Keratinocyte (primary cell): ENCODE measurements around the gene IL31RA. TPM values are rescaled to one million over a fixed set of nuclear protein-coding genes. Genes with fewer than 3 reads are reported as not detected.

Source experiments
- DNase-seq: peaks from one replicate; pipeline ENCODE4 v3.0.0-alpha.2; 2011; ENCODE audit warnings: low read depth, missing footprints, low spot score
- FAIRE-seq: peaks from 2 replicates; lab custom pipeline; 2011; peaks lifted over from hg19 to GRCh38; lab: Jason Lieb, UNC
- H2AFZ ChIP-seq: 2 replicates; pipeline ENCODE4 v1.6.0; 2012; ENCODE audit warnings: low read length, control low read depth, inconsistent platforms; ENCODE audit not compliant: control insufficient read depth
- H3K27ac ChIP-seq: 2 replicates; pipeline ENCODE4 v1.5.1; 2011; ENCODE audit warnings: low read length; ENCODE audit not compliant: control insufficient read depth, insufficient read depth
- H3K27me3 ChIP-seq: 3 replicates; pipeline ENCODE4 v1.6.0; 2011; ENCODE audit warnings: low read length; ENCODE audit not compliant: control insufficient read depth, insufficient read depth; ENCODE audit errors: extremely low read depth
- H3K36me3 ChIP-seq, 2 experiments: 2 replicates in 1 of 2; 3 replicates in 1 of 2; pipeline ENCODE4 v1.5.1; 2011; ENCODE audit warnings: low read length in 2 of 2, mild to moderate bottlenecking in 1 of 2; ENCODE audit not compliant: control insufficient read depth in 2 of 2, insufficient read depth in 2 of 2; ENCODE audit errors: extremely low read depth in 1 of 2
- H3K4me1 ChIP-seq: 3 replicates; pipeline ENCODE4 v1.5.1; 2011; ENCODE audit warnings: low read length; ENCODE audit not compliant: control insufficient read depth, insufficient read depth; ENCODE audit errors: extremely low read depth
- H3K4me2 ChIP-seq: 3 replicates; pipeline ENCODE4 v1.6.0; 2011; ENCODE audit warnings: low read depth, low read length; ENCODE audit not compliant: control insufficient read depth, insufficient read depth; ENCODE audit errors: extremely low read depth
- H3K4me3 ChIP-seq, 3 experiments: fragments of 200-600 bp in 1 of 3; sonication (generic) in 1 of 3; 2 replicates in 2 of 3; 3 replicates in 1 of 3; pipeline ENCODE4 v1.5.1; 2011 to 2016; ENCODE audit warnings: low read length in 3 of 3, mild to moderate bottlenecking in 3 of 3, control low read depth in 2 of 3, inconsistent platforms in 1 of 3, low read depth in 1 of 3, mixed read lengths in 1 of 3, mixed run types in 1 of 3, moderate library complexity in 1 of 3; ENCODE audit not compliant: control insufficient read depth in 2 of 3, insufficient read depth in 2 of 3; ENCODE audit errors: extremely low read depth in 1 of 3
- H3K79me2 ChIP-seq: 2 replicates; pipeline ENCODE4 v1.6.0; 2012; ENCODE audit warnings: low read length; ENCODE audit not compliant: control insufficient read depth, insufficient read depth
- H3K9ac ChIP-seq: 3 replicates; pipeline ENCODE4 v1.6.0; 2011; ENCODE audit warnings: low read length; ENCODE audit not compliant: control insufficient read depth, insufficient read depth; ENCODE audit errors: extremely low read depth
- H3K9me1 ChIP-seq: 3 replicates; pipeline ENCODE4 v1.6.0; 2011; ENCODE audit warnings: low read length; ENCODE audit not compliant: control insufficient read depth, insufficient read depth; ENCODE audit errors: extremely low read depth
- H3K9me3 ChIP-seq: 2 replicates; pipeline ENCODE4 v1.5.1; 2012; ENCODE audit warnings: low read depth, low read length; ENCODE audit not compliant: control insufficient read depth
- H4K20me1 ChIP-seq: 3 replicates; pipeline ENCODE4 v1.6.0; 2011; ENCODE audit warnings: low read length; ENCODE audit not compliant: control insufficient read depth, insufficient read depth; ENCODE audit errors: extremely low read depth
- CTCF ChIP-seq, 3 experiments: IDR thresholded peaks in 1 of 3; conservative IDR thresholded peaks in 1 of 3; optimal IDR thresholded peaks in 1 of 3; 2 replicates in 2 of 3; 3 replicates in 1 of 3; pipeline versions ENCODE3 to v1.5.1; 2011; ENCODE audit warnings: low read length in 3 of 3, mild to moderate bottlenecking in 3 of 3, moderate library complexity in 2 of 3, control low read depth in 1 of 3, inconsistent platforms in 1 of 3; ENCODE audit not compliant: insufficient read depth in 2 of 3; ENCODE audit errors: extremely low read depth in 1 of 3
- EZH2 ChIP-seq: IDR thresholded peaks from one replicate; pipeline ENCODE4 v1.6.1; 2012; ENCODE audit warnings: inconsistent platforms, mild to moderate bottlenecking, low read length, moderate library complexity
- dilution Hi-C: fragments of 300-500 bp; cut with MboI; formaldehyde crosslinking; loops from one replicate; pipeline ENCODE4 v1.7.0; 2020; ENCODE audit warnings: low sequenced_read_pairs; ENCODE audit not compliant: extremely low pct_ligation_motif_present
- polyA plus RNA-seq, 5 experiments: library from polyadenylated mRNA; depleted of rRNA in 3 of 5; stranded (reverse) in 3 of 5; stranded (forward) in 1 of 5; unstranded in 1 of 5; fragments of >200 nt; gene quantifications; 1 replicate in 1 of 5; 2 replicates in 3 of 5; 3 replicates in 1 of 5; pipeline versions ENCODE4 v1.2.1 to v1.2.3, GENCODE V29; 2011 to 2012; ENCODE audit warnings: missing spikeins in 2 of 5, low read depth in 1 of 5, low replicate concordance in 1 of 5

IL31RA gene
- polyA plus RNA-seq, 1 donor (not counting 4 experiments of a cell fraction or from before 2014, with no cell fraction given): 6.0 TPM

- Histone ChIP-seq H3K9me3 (no peaks in the 10 kb centered on the region), H4K20me1 (no peaks in the 10 kb centered on the region), H3K9me1 (no peaks in the 10 kb centered on the region), H2AFZ (no peak overlapping the region), H3K36me3 (peaks cover 1 to 5% of the 10 kb centered on the region in 2 experiments), H3K4me2 (no peak overlapping the region), H3K27ac (no peak overlapping the region), H3K4me1 (no peaks in the 10 kb centered on the region), H3K9ac (no peak overlapping the region), H3K4me3 (no peak overlapping the region), H3K27me3 (no peaks in the 10 kb centered on the region), H3K79me2 (no peaks in the 10 kb centered on the region)
- dilution Hi-C loops: no loop called here
- FAIRE-seq: no peak
- TF ChIP-seq EZH2 (no peak), CTCF (optimal IDR thresholded peaks at IDR 0.05 in 1 of 3, IDR thresholded peaks at IDR 0.05 in 1 of 3, conservative IDR thresholded peaks at IDR 0.05 in 1 of 3; ENCODE audit: extremely low read depth in 1 of 3, insufficient read depth in 2 of 3, low read length in 3 of 3) (no peak)
- no peak for DNase-seq
These were observed 62.6 kb downstream of the IL31RA start for GRCh38 chr5:55913466-55914413.

- Histone ChIP-seq H3K4me2 (no peak overlapping the region), H3K4me3 (no peak overlapping the region), H4K20me1 (no peaks in the 10 kb centered on the region), H3K4me1 (no peaks in the 10 kb centered on the region), H3K9ac (no peak overlapping the region), H3K9me1 (no peaks in the 10 kb centered on the region), H3K79me2 (no peaks in the 10 kb centered on the region), H3K36me3 (peaks cover 1 to 5% of the 10 kb centered on the region in 2 experiments), H3K27me3 (no peaks in the 10 kb centered on the region), H2AFZ (no peak overlapping the region), H3K9me3 (no peaks in the 10 kb centered on the region), H3K27ac (no peak overlapping the region)
- no peak for DNase-seq
- dilution Hi-C loops: no loop called here
- no peak for FAIRE-seq
- TF ChIP-seq EZH2 (no peak), CTCF (optimal IDR thresholded peaks at IDR 0.05 in 1 of 3, IDR thresholded peaks at IDR 0.05 in 1 of 3, conservative IDR thresholded peaks at IDR 0.05 in 1 of 3; ENCODE audit: extremely low read depth in 1 of 3, insufficient read depth in 2 of 3, low read length in 3 of 3) (no peak)
These were observed 63.8 kb downstream of the IL31RA start for GRCh38 chr5:55914971-55915370.
